ENCODE results near the gene FOXK1.
"Not testable (repeated sequence)": the region's sequence is repeated elsewhere in the genome, so short reads cannot be mapped to it uniquely, and the experiment has no call there.

FOXK1 gene

DNA sequence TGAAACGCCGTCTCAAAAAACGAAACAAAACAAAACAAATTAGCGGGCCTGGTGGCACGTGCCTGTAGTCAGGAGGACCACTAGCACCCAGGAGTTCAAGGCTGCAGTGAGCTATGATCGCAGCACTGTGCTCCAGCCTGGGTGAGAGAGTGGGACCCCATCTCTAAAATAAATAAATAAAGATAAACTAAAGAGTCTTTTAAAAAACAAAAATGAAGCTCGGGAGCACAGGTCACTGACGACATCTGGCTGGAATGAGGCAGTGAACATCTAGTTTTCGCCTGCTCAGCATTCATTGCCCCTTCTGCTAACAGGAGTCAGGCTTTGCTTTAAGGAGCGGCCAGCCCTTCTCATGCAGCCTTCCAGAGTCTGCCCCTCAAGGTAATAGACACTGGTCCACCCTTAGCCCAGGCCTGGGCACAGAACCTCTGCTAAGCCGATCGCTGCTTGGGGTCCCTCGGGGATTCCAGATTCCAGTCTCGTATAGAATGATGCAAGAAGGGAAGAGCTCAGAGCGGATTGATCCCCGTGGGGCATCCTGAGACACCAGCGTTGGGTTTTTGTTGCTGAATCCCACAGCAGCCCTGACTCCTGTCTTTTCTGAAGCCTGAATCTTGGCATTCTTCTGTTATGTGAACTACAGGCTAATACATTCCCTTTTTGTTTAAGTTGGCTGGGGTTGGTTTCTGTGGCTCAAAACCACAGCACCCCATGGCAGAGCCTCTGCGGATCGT lies 14.2 kb upstream of the FOXK1 start:
- peaks cover 3% of the 10 kb centered on the region for H3K27me3 ChIP-seq (ENCODE audit: control insufficient read depth, insufficient read depth, low read length, poor library complexity, severe bottlenecking)
- no peaks in the 10 kb centered on the region for H3K9me3 ChIP-seq (ENCODE audit: control insufficient read depth, low read length)
- no peak overlapping the region for H3K27ac ChIP-seq (ENCODE audit: insufficient read depth, low read depth, low read length, poor library complexity, severe bottlenecking)
- no peaks in the 10 kb centered on the region for H3K4me1 ChIP-seq (ENCODE audit: control insufficient read depth, insufficient read depth, low read length)
- 90 to 91% methylated on average over 18 to 19 of the region's 19 CpGs for WGBS, 2 experiments
- H3K36me3 ChIP-seq (ENCODE audit: control insufficient read depth, insufficient read depth, low read length): no peaks in the 10 kb centered on the region
- no peak overlapping the region for H3K4me3 ChIP-seq (ENCODE audit: insufficient read depth, low read depth, low read length)

DNA sequence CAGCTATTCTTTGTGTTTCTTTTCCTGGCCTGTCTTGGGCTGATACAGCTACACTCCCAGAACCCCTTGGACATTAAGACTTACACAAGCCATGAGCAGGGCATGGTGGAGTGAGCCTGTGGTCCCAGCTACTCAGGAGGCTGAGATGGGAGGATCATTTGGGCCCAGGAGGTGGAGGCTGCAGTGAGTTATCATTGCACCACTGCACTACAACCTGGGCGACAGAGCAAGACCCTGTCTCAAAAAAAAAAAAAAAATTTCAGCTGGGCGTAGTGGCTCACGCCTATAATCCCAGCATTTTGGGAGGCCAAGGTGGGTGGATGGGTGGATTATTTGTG lies 13.6 kb upstream of the FOXK1 start:
- Histone ChIP-seq H3K4me1 (ENCODE audit: control insufficient read depth, insufficient read depth, low read length) (no peaks in the 10 kb centered on the region), H3K27ac (ENCODE audit: insufficient read depth, low read depth, low read length, poor library complexity, severe bottlenecking) (no peak overlapping the region), H3K9me3 (ENCODE audit: control insufficient read depth, low read length) (no peaks in the 10 kb centered on the region), H3K36me3 (ENCODE audit: control insufficient read depth, insufficient read depth, low read length) (no peaks in the 10 kb centered on the region), H3K4me3 (ENCODE audit: insufficient read depth, low read depth, low read length) (no peak overlapping the region), H3K27me3 (ENCODE audit: control insufficient read depth, insufficient read depth, low read length, poor library complexity, severe bottlenecking) (peaks cover 3% of the 10 kb centered on the region)
- 94 to 98% methylated on average over 3 of the region's 3 CpGs for WGBS, 2 experiments

DNA sequence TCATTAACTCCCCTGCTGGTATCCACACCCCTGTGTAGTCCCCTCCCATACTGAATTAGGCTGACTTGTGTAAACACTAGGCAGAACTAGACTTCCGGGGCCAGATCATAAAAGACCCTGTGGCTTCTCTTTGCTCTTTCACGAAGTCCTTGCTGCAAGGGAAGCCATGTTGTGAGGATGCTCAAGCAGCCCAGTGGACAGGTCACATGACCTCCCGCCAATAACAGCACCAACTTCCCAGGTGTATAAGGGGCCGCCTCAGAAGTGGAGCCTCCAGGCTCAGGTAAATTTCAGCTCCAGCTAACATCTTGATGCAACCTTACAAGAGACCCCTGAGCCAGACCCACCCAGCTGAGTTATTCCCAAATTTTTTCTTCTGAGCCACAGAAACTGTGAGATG lies 11.3 kb upstream of the FOXK1 start:
- Histone ChIP-seq H3K4me1 (ENCODE audit: control insufficient read depth, insufficient read depth, low read length) (no peaks in the 10 kb centered on the region), H3K36me3 (ENCODE audit: control insufficient read depth, insufficient read depth, low read length) (no peaks in the 10 kb centered on the region), H3K9me3 (ENCODE audit: control insufficient read depth, low read length) (no peaks in the 10 kb centered on the region), H3K4me3 (ENCODE audit: insufficient read depth, low read depth, low read length) (no peak overlapping the region), H3K27ac (ENCODE audit: insufficient read depth, low read depth, low read length, poor library complexity, severe bottlenecking) (no peak overlapping the region), H3K27me3 (ENCODE audit: control insufficient read depth, insufficient read depth, low read length, poor library complexity, severe bottlenecking) (peaks cover 3% of the 10 kb centered on the region)
- WGBS, 2 experiments: 87 to 89% methylated on average over 4 of the region's 4 CpGs

DNA sequence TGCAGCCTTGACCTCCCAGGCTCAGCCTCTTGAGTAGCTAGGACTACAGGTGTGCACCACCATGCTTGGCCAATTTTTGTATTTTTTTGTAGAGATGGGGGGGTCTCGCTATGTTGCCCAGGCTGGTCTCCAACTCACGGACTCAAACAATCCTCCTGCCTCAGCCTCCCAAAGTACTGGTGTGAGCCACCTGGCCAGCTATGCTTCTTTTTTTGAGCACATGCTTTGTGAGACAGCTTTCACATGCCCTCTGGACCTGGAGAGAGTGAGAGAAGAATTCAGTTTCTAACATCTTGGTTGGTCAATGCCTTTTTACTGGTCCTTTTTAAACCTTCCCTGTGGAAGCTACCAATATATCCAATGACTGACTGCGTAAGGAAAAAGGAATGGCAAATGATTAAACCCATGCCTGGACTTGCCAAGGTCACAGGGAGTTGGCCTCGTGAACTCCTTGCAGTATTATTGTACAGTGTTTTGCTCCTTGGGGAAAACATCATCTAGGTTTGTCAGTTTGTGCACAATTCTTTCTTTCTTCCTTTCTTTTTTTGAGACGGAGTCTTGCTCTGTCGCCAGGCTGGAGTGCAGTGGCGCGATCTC lies 6.2 kb upstream of the FOXK1 start:
- Histone ChIP-seq H3K4me1 (ENCODE audit: control insufficient read depth, insufficient read depth, low read length) (no peaks in the 10 kb centered on the region), H3K4me3 (ENCODE audit: insufficient read depth, low read depth, low read length) (no peak overlapping the region), H3K36me3 (ENCODE audit: control insufficient read depth, insufficient read depth, low read length) (no peaks in the 10 kb centered on the region), H3K27me3 (ENCODE audit: control insufficient read depth, insufficient read depth, low read length, poor library complexity, severe bottlenecking) (peaks cover 12% of the 10 kb centered on the region), H3K9me3 (ENCODE audit: control insufficient read depth, low read length) (no peaks in the 10 kb centered on the region), H3K27ac (ENCODE audit: insufficient read depth, low read depth, low read length, poor library complexity, severe bottlenecking) (no peak overlapping the region)
- 88 to 91% methylated on average over 8 of the region's 8 CpGs for WGBS, 2 experiments

DNA sequence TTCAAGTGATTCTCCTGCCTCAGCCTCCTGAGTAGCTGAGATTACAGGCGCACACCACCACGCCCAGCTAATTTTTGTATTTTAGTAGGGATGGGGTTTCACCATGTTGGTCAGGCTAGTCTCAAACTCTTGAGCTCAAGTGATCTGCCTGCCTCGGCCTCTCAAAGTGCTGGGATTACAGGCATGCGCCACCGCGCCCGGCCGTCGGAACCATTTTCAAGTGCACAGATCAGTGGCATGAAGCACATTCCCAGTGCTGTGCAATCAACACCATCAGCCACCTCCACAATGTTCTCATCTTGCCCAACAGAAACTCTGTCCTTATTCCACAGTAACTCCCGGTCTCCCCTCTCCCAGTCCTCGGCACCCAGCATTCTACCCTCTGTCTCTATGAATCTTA lies 4.6 kb upstream of the FOXK1 start:
- H3K27ac ChIP-seq (ENCODE audit: insufficient read depth, low read depth, low read length, poor library complexity, severe bottlenecking); H3K9me3 ChIP-seq (ENCODE audit: control insufficient read depth, low read length); H3K4me3 ChIP-seq (ENCODE audit: insufficient read depth, low read depth, low read length); H3K4me1 ChIP-seq (ENCODE audit: control insufficient read depth, insufficient read depth, low read length); H3K36me3 ChIP-seq (ENCODE audit: control insufficient read depth, insufficient read depth, low read length): not testable (repeated sequence)
- 93 to 94% methylated on average over 11 of the region's 11 CpGs for WGBS, 2 experiments
- peaks cover 20% of the 10 kb centered on the region for H3K27me3 ChIP-seq (ENCODE audit: control insufficient read depth, insufficient read depth, low read length, poor library complexity, severe bottlenecking)

DNA sequence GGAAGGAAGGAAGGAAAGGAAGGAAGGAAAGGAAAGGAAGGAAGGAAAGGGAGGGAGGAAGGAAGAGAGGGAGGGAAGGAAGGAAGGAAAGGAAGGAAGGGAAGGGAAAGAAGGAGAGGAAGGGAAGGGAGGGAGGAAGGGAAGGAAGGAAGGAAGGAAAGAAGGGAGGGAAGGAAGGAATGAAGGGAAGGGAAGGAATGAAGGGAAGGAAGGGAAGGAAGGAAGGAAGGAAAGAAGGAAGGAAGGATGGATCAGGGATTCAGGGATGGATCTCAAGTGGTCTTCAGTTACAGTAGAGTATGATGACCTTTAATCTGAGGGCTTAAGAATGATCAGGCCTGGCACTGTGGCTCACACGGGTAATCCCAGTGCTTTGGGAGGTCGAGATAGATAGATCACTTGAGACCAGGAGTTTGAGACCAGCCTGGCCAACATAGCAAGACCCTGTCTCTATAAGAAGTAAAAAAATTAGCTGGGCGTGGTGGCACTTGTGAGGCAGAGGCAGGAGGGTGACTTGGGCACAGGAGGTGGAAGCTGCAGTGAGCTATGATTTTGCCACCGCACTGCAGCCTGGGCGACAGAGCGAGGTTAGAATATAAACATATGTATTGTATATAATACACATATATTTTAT lies 760 bp upstream of the FOXK1 start:
- Histone ChIP-seq H3K27ac (ENCODE audit: insufficient read depth, low read depth, low read length, poor library complexity, severe bottlenecking) (no peak overlapping the region), H3K36me3 (ENCODE audit: control insufficient read depth, insufficient read depth, low read length) (no peaks in the 10 kb centered on the region), H3K4me1 (ENCODE audit: control insufficient read depth, insufficient read depth, low read length) (peaks cover 14% of the 10 kb centered on the region), H3K27me3 (ENCODE audit: control insufficient read depth, insufficient read depth, low read length, poor library complexity, severe bottlenecking) (peaks cover 20% of the 10 kb centered on the region), H3K9me3 (ENCODE audit: control insufficient read depth, low read length) (no peaks in the 10 kb centered on the region), H3K4me3 (ENCODE audit: insufficient read depth, low read depth, low read length) (no peak overlapping the region)
- 81 to 92% methylated on average over 4 of the region's 6 CpGs for WGBS, 2 experiments

DNA sequence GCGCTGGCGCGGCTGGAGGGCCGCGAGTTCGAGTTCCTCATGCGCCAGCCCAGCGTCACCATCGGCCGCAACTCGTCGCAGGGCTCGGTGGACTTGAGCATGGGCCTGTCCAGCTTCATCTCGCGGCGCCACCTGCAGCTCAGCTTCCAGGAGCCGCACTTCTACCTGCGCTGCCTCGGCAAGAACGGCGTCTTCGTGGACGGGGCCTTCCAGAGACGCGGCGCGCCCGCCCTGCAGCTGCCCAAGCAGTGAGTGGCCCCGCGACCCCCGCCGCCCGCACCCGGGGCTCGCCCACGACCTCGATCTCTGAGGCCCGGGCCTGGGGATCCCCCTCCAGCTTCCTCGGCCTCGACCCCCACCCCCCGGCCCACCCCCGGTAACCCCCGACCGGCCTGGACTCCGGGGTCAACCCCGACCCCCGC lies 537 bp downstream of the FOXK1 start:
- Histone ChIP-seq H3K9me3 (ENCODE audit: control insufficient read depth, low read length) (no peaks in the 10 kb centered on the region), H3K27ac (ENCODE audit: insufficient read depth, low read depth, low read length, poor library complexity, severe bottlenecking) (no peak overlapping the region), H3K27me3 (ENCODE audit: control insufficient read depth, insufficient read depth, low read length, poor library complexity, severe bottlenecking) (peaks cover 20% of the 10 kb centered on the region), H3K4me3 (ENCODE audit: insufficient read depth, low read depth, low read length) (peak overlapping the region; percentile 79), H3K4me1 (ENCODE audit: control insufficient read depth, insufficient read depth, low read length) (peaks cover 14% of the 10 kb centered on the region), H3K36me3 (ENCODE audit: control insufficient read depth, insufficient read depth, low read length) (no peaks in the 10 kb centered on the region)
- 1 to 2% methylated on average over 44 to 46 of the region's 47 CpGs for WGBS, 2 experiments

DNA sequence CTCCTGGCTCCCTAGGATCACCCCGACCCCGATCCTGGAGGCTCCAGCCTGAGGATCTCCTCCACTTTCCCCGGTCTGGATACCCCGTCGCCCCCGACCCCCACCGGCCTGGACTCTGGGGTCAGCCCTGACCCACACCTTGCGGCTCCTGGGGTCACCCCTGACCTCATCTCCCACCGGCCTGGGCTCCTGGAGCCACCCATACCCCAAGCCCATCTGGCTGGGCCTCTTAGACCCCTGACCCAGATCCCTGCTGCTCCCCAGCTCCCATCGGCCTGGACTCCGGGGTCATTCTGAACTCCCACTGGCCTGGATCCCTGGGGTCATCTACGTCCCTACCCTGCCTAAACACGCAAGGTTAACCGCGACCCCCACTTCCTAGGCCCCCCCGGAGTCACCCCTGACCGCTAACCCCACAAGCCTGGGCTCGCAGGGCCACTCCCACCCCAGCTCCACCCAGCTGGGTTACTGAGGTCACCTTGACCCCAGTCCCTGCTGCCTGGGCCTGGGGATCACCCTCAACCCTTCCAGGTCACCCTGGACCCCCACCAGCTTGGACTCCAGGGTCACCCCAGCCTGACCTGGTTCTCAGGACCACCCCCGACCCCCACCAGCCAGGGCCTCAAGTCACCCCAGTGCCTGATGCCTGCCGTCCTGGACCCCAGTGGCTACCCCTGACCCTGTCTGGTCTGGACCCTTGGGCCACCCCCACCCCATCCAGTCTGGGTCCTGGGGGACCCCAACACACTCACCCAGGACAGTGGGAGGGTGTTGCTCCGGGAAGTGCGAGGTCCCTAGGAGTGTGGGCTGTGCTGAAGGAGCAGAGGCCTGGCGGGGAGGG lies 1.2 kb downstream of the FOXK1 start:
- 40 to 41% methylated on average over 23 of the region's 23 CpGs for WGBS, 2 experiments
- peaks cover 14% of the 10 kb centered on the region for H3K4me1 ChIP-seq (ENCODE audit: control insufficient read depth, insufficient read depth, low read length)
- no peaks in the 10 kb centered on the region for H3K9me3 ChIP-seq (ENCODE audit: control insufficient read depth, low read length)
- H3K36me3 ChIP-seq (ENCODE audit: control insufficient read depth, insufficient read depth, low read length): no peaks in the 10 kb centered on the region
- no peak overlapping the region for H3K27ac ChIP-seq (ENCODE audit: insufficient read depth, low read depth, low read length, poor library complexity, severe bottlenecking)
- H3K27me3 ChIP-seq (ENCODE audit: control insufficient read depth, insufficient read depth, low read length, poor library complexity, severe bottlenecking): peaks cover 20% of the 10 kb centered on the region
- H3K4me3 ChIP-seq (ENCODE audit: insufficient read depth, low read depth, low read length): peak overlapping the region; percentile 79

DNA sequence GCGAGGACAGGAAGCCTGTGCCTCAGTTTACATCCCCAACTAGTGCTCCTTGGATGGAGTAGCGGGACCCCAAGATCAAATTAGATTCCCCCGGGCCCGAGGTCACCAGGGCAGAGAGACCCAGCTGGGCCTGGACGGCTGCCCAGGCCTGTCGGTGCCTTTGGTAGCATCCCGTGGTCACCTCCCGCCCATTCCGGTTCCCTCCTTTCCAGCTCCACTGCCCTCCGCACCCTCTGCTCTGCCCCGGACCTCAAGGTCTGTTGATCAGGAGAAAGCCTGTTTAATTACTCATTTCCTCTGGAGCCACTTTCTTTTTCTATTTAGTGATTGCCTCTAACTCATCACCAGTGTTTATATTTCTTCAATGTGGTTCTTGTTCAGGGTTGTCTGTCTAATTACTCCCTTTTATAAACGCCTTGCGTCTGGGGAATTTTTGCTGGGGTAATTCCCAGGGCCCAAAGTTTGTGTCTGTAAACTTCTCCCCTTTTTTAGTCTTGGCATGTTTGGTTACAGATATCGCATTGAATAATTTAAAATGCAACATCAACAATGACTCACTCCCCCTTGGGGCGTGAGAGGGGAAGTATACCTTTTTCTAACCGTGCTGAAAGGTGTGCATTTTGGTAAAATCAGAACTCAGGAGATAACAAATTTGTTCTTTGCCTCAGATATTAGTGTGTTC lies 1.9 kb downstream of the FOXK1 start:
- H3K9me3 ChIP-seq (ENCODE audit: control insufficient read depth, low read length): no peaks in the 10 kb centered on the region
- H3K27ac ChIP-seq (ENCODE audit: insufficient read depth, low read depth, low read length, poor library complexity, severe bottlenecking): no peak overlapping the region
- WGBS, 2 experiments: 56 to 65% methylated on average over 15 of the region's 16 CpGs
- H3K4me1 ChIP-seq (ENCODE audit: control insufficient read depth, insufficient read depth, low read length): peaks cover 14% of the 10 kb centered on the region
- peaks cover 20% of the 10 kb centered on the region for H3K27me3 ChIP-seq (ENCODE audit: control insufficient read depth, insufficient read depth, low read length, poor library complexity, severe bottlenecking)
- H3K4me3 ChIP-seq (ENCODE audit: insufficient read depth, low read depth, low read length): peak overlapping the region; percentile 79
- H3K36me3 ChIP-seq (ENCODE audit: control insufficient read depth, insufficient read depth, low read length): no peaks in the 10 kb centered on the region

Measured in ectodermal cell (in vitro differentiated cells).